Measurements from ENCODE around the gene KIF11.

KIF11 gene

DNA sequence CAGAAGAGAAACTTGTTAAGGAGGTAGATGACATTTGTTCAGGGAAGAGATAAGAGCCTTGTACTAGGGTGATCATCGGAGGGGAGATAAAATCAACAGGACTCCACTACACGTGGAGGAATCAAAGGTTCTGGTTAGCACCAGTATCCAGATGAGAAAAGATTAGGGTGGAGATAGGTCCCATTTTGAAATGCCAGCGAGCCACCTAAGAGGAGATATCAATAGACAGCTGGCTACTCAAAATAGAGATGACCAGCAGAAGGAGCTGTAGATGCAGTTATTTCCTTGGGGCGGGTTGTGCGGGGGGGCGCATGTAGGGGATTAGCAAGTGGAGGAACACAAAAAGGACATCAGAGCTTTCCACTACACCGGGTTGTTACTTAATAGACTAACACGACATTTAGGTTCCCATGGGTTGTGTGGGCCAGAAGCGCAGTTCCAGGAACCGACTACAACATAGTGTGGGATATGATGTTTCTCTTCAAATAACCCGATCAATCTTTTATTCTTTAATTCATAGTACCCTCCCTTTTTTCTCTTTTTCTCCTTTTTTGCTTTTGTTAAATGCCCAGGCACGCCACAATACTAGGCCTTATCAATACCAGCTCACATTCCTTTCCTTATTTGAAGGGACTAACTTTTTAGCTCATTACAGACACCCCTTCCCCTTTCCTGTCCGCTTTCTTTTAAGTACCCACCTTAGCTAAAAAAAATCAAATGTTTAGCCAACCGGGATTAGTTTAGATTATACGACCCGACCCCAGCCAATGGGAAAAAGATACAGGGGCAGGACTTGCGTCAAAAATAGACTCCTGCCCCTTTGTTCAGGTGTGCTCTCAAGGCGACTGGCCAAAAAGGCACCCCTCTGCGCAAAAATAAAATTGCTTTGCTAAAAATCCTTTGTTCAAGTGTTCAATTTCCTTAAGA lies 2.0 kb upstream of the KIF11 start:
- peak; percentile 55 for DNase-seq (ENCODE audit: low spot score)
- TF ChIP-seq, protein P1, sequence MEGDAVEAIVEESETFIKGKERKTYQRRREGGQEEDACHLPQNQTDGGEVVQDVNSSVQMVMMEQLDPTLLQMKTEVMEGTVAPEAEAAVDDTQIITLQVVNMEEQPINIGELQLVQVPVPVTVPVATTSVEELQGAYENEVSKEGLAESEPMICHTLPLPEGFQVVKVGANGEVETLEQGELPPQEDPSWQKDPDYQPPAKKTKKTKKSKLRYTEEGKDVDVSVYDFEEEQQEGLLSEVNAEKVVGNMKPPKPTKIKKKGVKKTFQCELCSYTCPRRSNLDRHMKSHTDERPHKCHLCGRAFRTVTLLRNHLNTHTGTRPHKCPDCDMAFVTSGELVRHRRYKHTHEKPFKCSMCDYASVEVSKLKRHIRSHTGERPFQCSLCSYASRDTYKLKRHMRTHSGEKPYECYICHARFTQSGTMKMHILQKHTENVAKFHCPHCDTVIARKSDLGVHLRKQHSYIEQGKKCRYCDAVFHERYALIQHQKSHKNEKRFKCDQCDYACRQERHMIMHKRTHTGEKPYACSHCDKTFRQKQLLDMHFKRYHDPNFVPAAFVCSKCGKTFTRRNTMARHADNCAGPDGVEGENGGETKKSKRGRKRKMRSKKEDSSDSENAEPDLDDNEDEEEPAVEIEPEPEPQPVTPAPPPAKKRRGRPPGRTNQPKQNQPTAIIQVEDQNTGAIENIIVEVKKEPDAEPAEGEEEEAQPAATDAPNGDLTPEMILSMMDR (IDR thresholded peaks at IDR 0.05; ENCODE audit: extremely low read depth, insufficient read depth, missing control alignments), result peak; percentile 50
- in situ Hi-C loops (cut with MboI; ENCODE audit: low pct_unique_long_range_greater_than_20kb, low sequenced_read_pairs, unreplicated experiment), result no loop called here

- peak; percentile 85 for DNase-seq (ENCODE audit: low spot score)
- in situ Hi-C loops (cut with MboI; ENCODE audit: low pct_unique_long_range_greater_than_20kb, low sequenced_read_pairs, unreplicated experiment), result no loop called here
- TF ChIP-seq, protein P1 (IDR thresholded peaks at IDR 0.05; ENCODE audit: extremely low read depth, insufficient read depth, missing control alignments), result no peak
Observed at GRCh38 chr10:92591550-92592022, 1.3 kb upstream of the KIF11 start.

DNA sequence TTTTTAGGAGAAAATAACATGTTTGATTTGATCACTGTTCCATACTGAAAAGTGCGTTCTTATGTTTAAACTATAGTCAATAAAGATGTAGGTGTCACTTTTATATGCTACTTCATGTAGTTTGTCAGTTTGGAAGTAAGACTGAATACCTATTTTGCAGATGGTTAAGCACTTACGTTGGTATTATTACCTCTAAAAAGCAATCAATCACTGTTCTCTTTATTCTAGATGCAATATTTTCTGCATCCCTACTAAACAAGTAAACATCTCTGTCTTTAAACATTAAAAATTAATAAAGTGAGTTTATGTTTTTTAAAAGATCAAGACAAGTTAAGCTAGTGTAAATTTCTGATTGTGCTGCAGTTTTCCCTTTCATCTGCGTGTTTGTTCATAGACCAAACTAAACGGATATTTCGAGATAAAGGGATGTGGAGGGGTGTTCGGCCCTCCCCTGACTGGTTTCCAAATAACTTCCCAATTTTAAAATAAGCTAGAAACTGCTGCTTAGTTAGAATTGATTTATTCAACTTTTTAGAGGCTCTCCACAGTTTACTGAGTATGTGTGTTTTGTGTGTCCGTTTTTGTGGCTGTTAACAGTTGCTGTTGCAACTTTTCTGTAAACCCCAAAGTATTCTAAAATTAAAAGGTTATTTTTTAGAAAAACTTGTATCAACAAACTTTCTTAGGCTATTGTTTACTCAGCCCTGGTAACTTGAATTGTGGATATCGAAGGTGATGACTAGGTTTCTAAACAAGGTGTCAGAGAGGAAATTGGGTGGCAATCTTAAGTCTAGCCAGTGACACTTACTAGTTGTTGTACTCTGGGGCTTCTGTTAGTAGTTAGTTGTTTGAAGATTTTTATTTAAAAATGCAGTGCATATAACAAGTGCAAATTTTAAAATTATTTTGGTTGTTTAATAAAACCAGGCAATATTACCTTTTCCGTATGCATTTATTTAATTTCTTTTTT lies 974 bp downstream of the KIF11 start:
- in situ Hi-C loops (cut with MboI; ENCODE audit: low pct_unique_long_range_greater_than_20kb, low sequenced_read_pairs, unreplicated experiment), result no loop called here
- TF ChIP-seq, protein P1 (IDR thresholded peaks at IDR 0.05; ENCODE audit: extremely low read depth, insufficient read depth, missing control alignments), result no peak
- DNase-seq (ENCODE audit: low spot score), result no peak

DNA sequence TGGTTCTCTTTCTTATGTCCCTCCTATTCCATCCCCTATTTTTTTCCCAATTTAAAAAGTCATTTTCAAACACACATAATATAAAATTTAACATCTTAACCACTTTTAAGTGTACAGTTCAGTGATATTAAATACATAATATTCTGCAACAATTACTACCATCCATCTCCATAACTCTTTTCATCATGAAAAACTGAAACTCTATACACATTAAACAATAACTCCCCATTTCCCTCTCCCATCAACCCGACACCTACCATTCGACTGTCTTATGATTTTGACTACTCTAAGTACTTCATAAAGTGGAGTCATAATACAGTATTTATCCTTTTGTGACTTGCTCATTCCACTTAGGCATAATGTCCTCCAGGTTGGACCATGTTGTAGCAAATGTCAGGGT lies 2.6 kb downstream of the KIF11 start:
- TF ChIP-seq, protein P1 (IDR thresholded peaks at IDR 0.05; ENCODE audit: extremely low read depth, insufficient read depth, missing control alignments), result no peak
- in situ Hi-C loops (cut with MboI; ENCODE audit: low pct_unique_long_range_greater_than_20kb, low sequenced_read_pairs, unreplicated experiment), result no loop called here
- no peak for DNase-seq (ENCODE audit: low spot score)

- in situ Hi-C loops (cut with MboI; ENCODE audit: low pct_unique_long_range_greater_than_20kb, low sequenced_read_pairs, unreplicated experiment), result no loop called here
Observed at GRCh38 chr10:92598321-92598720, 5.4 kb downstream of the KIF11 start.

GRCh38 chr10:92604841-92605240 lies 11.9 kb downstream of the KIF11 start:
- DNase-seq (ENCODE audit: low spot score), result no peak
- in situ Hi-C loops (cut with MboI; ENCODE audit: low pct_unique_long_range_greater_than_20kb, low sequenced_read_pairs, unreplicated experiment), result no loop called here
- TF ChIP-seq, protein P1 (IDR thresholded peaks at IDR 0.05; ENCODE audit: extremely low read depth, insufficient read depth, missing control alignments), result no peak

More at GRCh38 chr10:92598321-92598720, 5.4 kb downstream of the KIF11 start:
- TF ChIP-seq, protein P1 (IDR thresholded peaks at IDR 0.05; ENCODE audit: extremely low read depth, insufficient read depth, missing control alignments), result no peak
- no peak for DNase-seq (ENCODE audit: low spot score)
